NCI-H2196 treated with DMSO at 0.1 percent for 48 hours (cell line): ENCODE measurements around the gene MXD3.
"Not testable (repeated sequence)": the region's sequence is repeated elsewhere in the genome, so short reads cannot be mapped to it uniquely, and the experiment has no call there.

Experiments
- DNase-seq: peaks from one replicate; lab custom pipeline; 2025; ENCODE audit not compliant: unreplicated experiment; lab: John Stamatoyannopoulos, UW

The MXD3 gene

DNA sequence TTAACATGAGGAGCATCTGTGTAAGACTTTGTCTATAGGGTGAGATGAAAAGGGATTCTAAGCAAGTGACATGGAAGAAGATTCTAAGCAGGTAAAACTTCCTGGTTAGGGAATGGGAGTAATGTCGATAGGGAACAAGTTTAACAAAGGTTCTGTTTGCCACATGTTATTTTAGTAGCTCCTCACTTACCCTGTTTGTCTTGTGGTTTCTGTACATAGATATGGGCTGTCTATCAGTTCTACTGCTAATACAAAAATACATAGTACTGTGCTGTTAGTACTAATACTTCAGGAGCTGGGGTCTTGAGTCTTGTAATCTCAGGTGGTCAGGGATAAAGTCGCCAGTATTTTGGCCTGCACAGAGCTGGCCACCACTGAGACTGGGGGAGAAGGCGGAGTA is 41.0 kb downstream of the MXD3 start:
- DNase-seq: no peak

GRCh38 chr5:177269976-177270375 is 41.7 kb downstream of the MXD3 start:
- no peak for DNase-seq

DNA sequence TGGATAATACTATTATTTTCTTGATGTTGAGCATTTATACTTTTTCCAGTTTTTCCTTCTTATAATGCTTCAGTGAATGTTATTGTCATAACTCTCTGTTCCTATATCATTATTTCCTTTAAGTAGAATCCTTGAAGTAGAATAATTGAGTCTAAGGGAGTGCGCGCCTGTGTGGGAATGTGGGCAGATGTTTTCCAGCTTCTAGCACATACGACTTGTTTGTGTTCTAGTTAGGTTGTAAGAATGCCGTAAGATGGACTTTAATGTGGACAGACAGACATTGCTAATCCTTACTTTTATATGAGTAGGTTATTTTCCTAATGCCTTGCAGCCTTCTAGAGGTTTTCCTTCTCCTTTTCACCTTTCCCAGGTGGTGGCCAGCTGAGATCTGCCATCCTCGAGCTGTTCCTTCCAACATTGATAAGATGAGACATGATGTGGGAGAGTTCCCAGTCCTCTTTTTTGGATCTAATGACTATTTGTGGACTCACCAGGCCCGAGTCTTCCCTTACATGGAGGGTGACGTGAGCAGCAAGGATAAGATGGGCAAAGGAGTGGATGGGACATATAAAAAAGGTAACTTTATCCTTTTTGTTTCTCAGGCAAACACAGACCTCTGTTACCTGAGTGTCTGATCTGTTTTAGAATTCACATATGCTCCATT is 42.3 kb downstream of the MXD3 start:
- no peak for DNase-seq

DNA sequence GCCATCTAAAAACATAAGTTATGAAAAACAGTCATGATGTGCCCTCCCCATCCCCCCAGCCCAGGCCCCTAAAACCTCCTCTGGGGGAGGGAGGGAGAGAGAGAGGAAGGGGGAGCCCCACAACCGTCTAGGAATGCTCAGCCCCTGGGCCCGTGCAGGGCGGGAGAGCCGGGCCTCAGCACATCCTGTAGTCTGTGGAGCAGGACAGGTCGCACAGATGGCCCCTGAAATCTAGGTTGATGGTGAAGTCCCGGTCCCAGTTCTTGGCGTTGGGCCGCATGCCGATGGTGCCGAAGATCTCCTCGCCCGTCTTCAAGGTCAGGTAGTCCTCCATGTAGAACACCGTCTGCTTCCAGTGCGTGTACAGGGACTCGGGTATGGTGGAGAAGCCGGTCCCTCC is 46.3 kb downstream of the MXD3 start:
- DNase-seq: no peak

GRCh38 chr5:177264178-177264577 is 47.5 kb downstream of the MXD3 start:
- DNase-seq: no peak

DNA sequence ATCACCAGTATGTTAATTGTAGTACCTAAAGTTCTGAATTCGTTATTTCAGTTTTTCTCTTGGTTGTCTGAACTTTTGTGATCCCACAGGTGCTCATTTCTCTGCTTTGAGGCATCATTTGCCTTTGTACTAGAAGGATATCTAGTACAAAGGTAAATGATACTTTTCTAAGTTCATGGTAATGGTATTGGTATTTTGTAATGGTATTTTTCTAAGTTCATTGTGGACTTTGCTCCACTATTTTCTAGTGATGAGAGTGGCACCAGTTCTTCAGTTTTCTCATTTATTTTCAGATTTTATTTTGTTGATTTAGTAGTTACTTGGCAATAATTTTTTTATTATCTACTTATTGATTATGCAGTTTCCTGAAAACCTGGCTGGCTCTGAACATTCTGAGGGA is 50.2 kb downstream of the MXD3 start:
- no peak for DNase-seq

- no peak for DNase-seq
Observed at GRCh38 chr5:177260961-177261360, 50.7 kb downstream of the MXD3 start.

DNA sequence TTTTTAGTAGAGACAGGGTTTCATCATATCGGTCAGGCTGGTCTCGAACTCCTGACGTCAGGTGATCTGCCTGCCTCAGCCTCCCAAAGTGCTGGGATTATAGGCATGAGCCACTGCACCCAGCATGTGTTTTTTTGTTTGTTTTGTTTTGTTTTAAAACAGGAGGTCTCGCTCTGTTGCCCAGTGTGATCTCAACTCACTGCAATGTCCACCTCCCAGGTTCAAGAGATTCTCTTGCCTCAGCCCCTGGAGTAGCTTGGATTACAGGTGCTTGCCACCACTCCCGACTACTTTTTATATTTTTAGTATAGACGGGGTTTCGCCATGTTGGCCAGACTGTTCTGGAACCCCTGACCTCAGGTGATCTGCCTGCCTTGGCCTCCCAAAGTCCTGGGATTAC is 53.0 kb downstream of the MXD3 start:
- not testable (repeated sequence) for DNase-seq
